ENCODE measurements around the gene FBXO24. TPM values are rescaled to one million over a fixed set of nuclear protein-coding genes. Genes with fewer than 3 reads are reported as not detected.

The FBXO24 gene
- total and polyA plus RNA-seq, 8 donors, result 0.37 to 0.88 (median 0.44) TPM; not detected in 3

DNA sequence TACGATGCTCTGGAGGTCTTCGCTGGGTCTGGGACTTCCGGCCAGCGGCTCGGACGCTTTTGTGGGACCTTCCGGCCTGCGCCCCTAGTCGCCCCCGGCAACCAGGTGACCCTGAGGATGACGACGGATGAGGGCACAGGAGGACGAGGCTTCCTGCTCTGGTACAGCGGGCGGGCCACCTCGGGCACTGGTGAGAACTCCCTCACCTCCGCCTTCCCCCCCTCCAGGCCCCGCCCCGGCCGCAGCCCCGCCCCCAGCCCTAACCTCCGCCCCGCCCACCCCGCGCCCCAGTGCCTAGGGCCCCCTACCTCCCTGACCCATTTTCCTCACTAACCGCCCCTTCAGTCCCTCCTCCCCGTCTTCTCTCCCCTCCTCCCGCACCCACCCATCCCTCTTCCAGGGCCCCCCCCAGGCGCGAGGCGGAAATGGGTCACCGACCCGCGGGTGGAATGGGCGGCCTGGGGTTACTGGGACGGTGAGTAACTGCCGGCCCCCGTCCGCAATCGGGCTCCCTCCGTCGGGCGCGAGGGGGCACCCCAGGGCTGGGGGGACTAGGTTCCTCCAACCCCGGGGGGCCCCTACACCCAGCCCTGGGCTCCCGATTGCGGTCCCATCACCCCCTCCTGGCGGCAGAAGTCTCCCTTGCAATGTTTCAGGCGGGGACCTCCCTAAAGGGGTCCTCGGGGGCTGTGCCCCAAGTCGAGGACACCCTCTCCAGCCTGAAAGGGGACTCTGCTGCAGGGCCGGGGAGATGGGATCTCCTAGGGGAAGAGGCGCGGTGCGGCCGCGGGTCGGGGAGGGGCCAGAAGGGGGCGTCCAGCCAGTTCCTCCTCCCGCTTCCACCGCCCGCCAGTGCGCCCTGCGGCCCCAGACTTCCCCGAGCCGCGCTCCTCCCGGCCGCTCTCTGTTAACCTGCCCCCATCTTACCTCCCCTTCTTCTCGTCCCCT lies 18.2 kb downstream of the FBXO24 start:
- intact Hi-C loops (cut with DNase I; ENCODE audit: low total_unique reads), result no loop called here

DNA sequence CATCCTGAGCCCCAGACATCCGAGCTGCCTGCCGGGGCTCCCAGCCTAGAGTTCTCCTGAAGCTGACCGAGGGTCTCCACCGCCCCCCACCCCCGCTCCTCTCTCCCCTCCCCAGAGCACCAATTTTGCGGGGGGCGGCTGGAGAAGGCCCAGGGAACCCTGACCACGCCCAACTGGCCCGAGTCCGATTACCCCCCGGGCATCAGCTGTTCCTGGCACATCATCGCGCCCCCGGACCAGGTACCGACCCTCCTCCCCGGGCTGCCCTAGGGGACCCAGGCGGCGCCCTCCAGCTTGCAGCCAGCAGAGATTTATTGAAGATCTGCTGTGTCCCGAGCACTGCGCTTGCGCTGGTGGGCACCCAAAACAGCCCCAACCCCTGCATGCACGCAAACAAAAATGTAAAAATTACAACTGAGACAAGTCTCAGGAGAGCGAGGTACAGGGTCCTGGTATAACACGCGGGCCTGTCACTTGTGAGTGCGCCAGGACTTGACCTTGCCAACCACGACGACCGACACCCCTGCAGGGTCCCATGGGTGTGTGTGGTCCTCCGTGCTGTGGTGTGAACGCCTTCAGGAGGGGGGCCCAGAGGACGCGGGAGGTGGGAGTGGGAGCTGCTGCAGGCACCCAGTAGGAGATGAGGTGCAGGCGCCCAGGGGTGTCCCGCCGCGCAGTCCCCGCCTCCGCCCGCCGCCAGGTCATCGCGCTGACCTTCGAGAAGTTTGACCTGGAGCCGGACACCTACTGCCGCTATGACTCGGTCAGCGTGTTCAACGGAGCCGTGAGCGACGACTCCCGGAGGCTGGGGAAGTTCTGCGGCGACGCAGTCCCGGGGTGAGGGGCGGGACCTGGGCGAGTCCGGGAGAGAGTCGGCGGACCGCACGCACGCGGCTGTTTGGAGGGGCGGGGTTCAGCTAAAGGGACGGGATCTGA lies 19.1 kb downstream of the FBXO24 start:
- TF ChIP-seq POLR2AphosphoS5 (IDR thresholded peaks at IDR 0.05) (peak in 1 of 3 donors; percentile 10), EP300 (IDR thresholded peaks at IDR 0.05) (no peak)
- Histone ChIP-seq H3K27ac (peak overlapping the region; percentile 71 to 89 (median 83)), H3K27me3 (peaks cover 0 to 3% (median 0%) of the 10 kb centered on the region in 3 donors), H3K36me3 (no peaks in the 10 kb centered on the region), H3K4me3 (peak overlapping the region; percentile 61 to 86 (median 76)), H3K4me1 (peaks cover 23 to 42% (median 36%) of the 10 kb centered on the region in 4 donors), H3K9me3 (no peaks in the 10 kb centered on the region)
- DNase-seq, result peak; percentile 68 to 80
- WGBS, 5 donors, result 5 to 23% (median 12%) methylated on average over 24 to 68 of the region's 68 CpGs
- intact Hi-C loops (cut with DNase I; ENCODE audit: low total_unique reads), result no loop called here

More for the DNA sequence above, 18.2 kb downstream of the FBXO24 start:
- H3K4me3 ChIP-seq, result peak overlapping the region; percentile 61 to 86 (median 76)
- no peak for TF ChIP-seq EP300 (IDR thresholded peaks at IDR 0.05)
- peak in 2 of 3 donors; percentile 42 to 58 for TF ChIP-seq POLR2AphosphoS5 (IDR thresholded peaks at IDR 0.05)
- no peak for TF ChIP-seq POLR2A (IDR thresholded peaks at IDR 0.05)
- TF ChIP-seq, protein P1, sequence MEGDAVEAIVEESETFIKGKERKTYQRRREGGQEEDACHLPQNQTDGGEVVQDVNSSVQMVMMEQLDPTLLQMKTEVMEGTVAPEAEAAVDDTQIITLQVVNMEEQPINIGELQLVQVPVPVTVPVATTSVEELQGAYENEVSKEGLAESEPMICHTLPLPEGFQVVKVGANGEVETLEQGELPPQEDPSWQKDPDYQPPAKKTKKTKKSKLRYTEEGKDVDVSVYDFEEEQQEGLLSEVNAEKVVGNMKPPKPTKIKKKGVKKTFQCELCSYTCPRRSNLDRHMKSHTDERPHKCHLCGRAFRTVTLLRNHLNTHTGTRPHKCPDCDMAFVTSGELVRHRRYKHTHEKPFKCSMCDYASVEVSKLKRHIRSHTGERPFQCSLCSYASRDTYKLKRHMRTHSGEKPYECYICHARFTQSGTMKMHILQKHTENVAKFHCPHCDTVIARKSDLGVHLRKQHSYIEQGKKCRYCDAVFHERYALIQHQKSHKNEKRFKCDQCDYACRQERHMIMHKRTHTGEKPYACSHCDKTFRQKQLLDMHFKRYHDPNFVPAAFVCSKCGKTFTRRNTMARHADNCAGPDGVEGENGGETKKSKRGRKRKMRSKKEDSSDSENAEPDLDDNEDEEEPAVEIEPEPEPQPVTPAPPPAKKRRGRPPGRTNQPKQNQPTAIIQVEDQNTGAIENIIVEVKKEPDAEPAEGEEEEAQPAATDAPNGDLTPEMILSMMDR (IDR thresholded peaks at IDR 0.05), result peak in 5 of 7 experiments; percentile 16 to 66 (median 26)
- 0 to 2% (median 1%) methylated on average over 30 to 70 of the region's 70 CpGs for WGBS, 5 donors
- no peaks in the 10 kb centered on the region for H3K36me3 ChIP-seq
- no peaks in the 10 kb centered on the region for H3K9me3 ChIP-seq
- peaks cover 23 to 42% (median 36%) of the 10 kb centered on the region in 4 donors for H3K4me1 ChIP-seq
- H3K27me3 ChIP-seq, result peaks cover 0 to 3% (median 0%) of the 10 kb centered on the region in 3 donors
- DNase-seq, result peak; percentile 79 to 90
- peak overlapping the region; percentile 71 to 89 (median 83) for H3K27ac ChIP-seq

DNA sequence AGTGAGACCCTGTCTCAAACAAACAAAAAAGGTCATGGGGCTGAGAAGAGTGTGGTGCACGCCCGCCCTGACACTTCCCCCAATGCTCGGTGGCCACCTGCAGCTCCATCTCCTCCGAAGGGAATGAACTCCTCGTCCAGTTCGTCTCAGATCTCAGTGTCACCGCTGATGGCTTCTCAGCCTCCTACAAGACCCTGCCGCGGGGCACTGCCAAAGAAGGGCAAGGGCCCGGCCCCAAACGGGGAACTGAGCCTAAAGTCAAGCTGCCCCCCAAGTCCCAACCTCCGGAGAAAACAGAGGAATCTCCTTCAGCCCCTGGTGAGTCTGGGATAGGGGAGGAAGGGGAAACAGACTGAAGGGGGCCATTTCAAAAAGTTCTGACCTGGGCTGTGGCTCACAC lies 20.2 kb downstream of the FBXO24 start:
- Histone ChIP-seq H3K27ac (peak overlapping the region in 2 of 5 donors; percentile 13 to 89), H3K36me3 (no peaks in the 10 kb centered on the region), H3K27me3 (peaks cover 0 to 3% (median 0%) of the 10 kb centered on the region in 3 donors), H3K9me3 (no peaks in the 10 kb centered on the region), H3K4me1 (peaks cover 23 to 45% (median 38%) of the 10 kb centered on the region in 4 donors), H3K4me3 (no peak overlapping the region)
- WGBS, 5 donors, result 87 to 93% (median 91%) methylated on average over 12 of the region's 12 CpGs
- intact Hi-C loops (cut with DNase I; ENCODE audit: low total_unique reads), result no loop called here
- no peak for DNase-seq
- TF ChIP-seq EP300 (IDR thresholded peaks at IDR 0.05) (no peak), POLR2A (IDR thresholded peaks at IDR 0.05) (no peak), POLR2AphosphoS5 (IDR thresholded peaks at IDR 0.05) (no peak)
- TF ChIP-seq, protein P1 (IDR thresholded peaks at IDR 0.05), result no peak

DNA sequence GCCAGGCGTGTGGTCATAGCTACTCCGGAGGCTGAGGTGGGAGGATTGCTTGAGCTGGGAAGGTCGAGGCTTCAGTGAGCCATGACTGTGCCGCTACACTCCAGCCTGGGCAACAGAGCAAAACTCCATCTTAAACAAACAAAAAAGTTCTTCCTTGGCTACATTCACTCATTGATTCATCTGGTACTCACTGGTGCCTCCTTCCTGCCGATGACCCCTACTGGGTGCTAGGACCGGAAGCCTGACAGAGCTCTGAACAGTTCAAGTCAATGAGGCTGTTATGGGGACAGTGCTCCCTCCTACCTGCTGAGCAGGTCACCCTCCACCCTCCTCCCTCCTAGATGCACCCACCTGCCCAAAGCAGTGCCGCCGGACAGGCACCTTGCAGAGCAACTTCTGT lies 21.0 kb downstream of the FBXO24 start:
- DNase-seq, result no peak
- H3K9me3 ChIP-seq, result no peaks in the 10 kb centered on the region
- H3K4me1 ChIP-seq, result peaks cover 23 to 45% (median 39%) of the 10 kb centered on the region in 4 donors
- no peak overlapping the region for H3K4me3 ChIP-seq
- WGBS, 5 donors, result 79 to 93% (median 89%) methylated on average over 8 of the region's 8 CpGs
- TF ChIP-seq, protein P1 (IDR thresholded peaks at IDR 0.05), result no peak
- TF ChIP-seq EP300 (IDR thresholded peaks at IDR 0.05) (no peak), POLR2A (IDR thresholded peaks at IDR 0.05) (no peak), POLR2AphosphoS5 (IDR thresholded peaks at IDR 0.05) (no peak)
- no peaks in the 10 kb centered on the region for H3K36me3 ChIP-seq
- H3K27me3 ChIP-seq, result peaks cover 0 to 3% (median 0%) of the 10 kb centered on the region in 3 donors
- intact Hi-C loops (cut with DNase I; ENCODE audit: low total_unique reads), result no loop called here
- H3K27ac ChIP-seq, result no peak overlapping the region

Measured in stomach (tissue), 9 donors.